NCI-H524 treated with DMSO at 0.1 percent for 48 hours (cell line): ENCODE data around the gene KCNQ1.

Experiments used
- DNase-seq: peaks from one replicate; lab custom pipeline; 2025; lab: John Stamatoyannopoulos, UW

KCNQ1 gene

GRCh38 chr11:2734181-2735052, 289.6 kb downstream of the KCNQ1 start:
- DNase-seq: no peak

GRCh38 chr11:2735053-2735589, 290.3 kb downstream of the KCNQ1 start:
- no peak for DNase-seq

GRCh38 chr11:2736577-2737225, 291.9 kb downstream of the KCNQ1 start:
- DNase-seq: no peak

GRCh38 chr11:2737226-2737590, 292.4 kb downstream of the KCNQ1 start:
- DNase-seq: no peak

- DNase-seq: no peak
These were observed 293.1 kb downstream of the KCNQ1 start for GRCh38 chr11:2737866-2738265.

GRCh38 chr11:2738551-2739431, 294.0 kb downstream of the KCNQ1 start:
- no peak for DNase-seq

GRCh38 chr11:2739531-2740274, 294.9 kb downstream of the KCNQ1 start:
- DNase-seq: no peak

- no peak for DNase-seq
These were observed 295.6 kb downstream of the KCNQ1 start for GRCh38 chr11:2740275-2740940.

- no peak for DNase-seq
These were observed 296.2 kb downstream of the KCNQ1 start for GRCh38 chr11:2741006-2741376.

GRCh38 chr11:2741377-2742131, 296.7 kb downstream of the KCNQ1 start:
- DNase-seq: no peak

GRCh38 chr11:2742201-2742600, 297.4 kb downstream of the KCNQ1 start:
- no peak for DNase-seq

GRCh38 chr11:2742611-2743426, 298.0 kb downstream of the KCNQ1 start:
- no peak for DNase-seq

GRCh38 chr11:2743427-2744110, 298.8 kb downstream of the KCNQ1 start:
- no peak for DNase-seq

GRCh38 chr11:2744166-2744565, 299.4 kb downstream of the KCNQ1 start:
- DNase-seq: peak; percentile 2

GRCh38 chr11:2745511-2745910, 300.7 kb downstream of the KCNQ1 start:
- no peak for DNase-seq

GRCh38 chr11:2746401-2747247, 301.8 kb downstream of the KCNQ1 start:
- no peak for DNase-seq

- DNase-seq: no peak
These were observed 302.6 kb downstream of the KCNQ1 start for GRCh38 chr11:2747248-2748027.
